Adrenal gland (tissue), 12 donors: ENCODE results near the gene TUT4. TPM values are rescaled to one million over a fixed set of nuclear protein-coding genes. Genes with fewer than 3 reads are reported as not detected.

Source experiments
- DNase-seq, 7 donors: peaks; one replicate each; pipeline ENCODE4 v3.0.0-alpha.2; 2019 to 2020
- H3K27ac ChIP-seq, 5 donors: fragments of 200-600 bp; sonication (generic) in 4 of 5; 1 replicate in 3 of 5; 2 replicates in 2 of 5; pipeline versions ENCODE4 v1.5.1 to v1.8.0; 2016 to 2020; ENCODE audit warnings: mild to moderate bottlenecking in 1 of 5
- H3K27me3 ChIP-seq: fragments of 200-600 bp; 2 replicates; pipeline ENCODE4 v1.8.0; 2021
- H3K36me3 ChIP-seq, 2 donors: fragments of 200-600 bp; replicated peaks in 1 of 2; 1 replicate in 1 of 2; 2 replicates in 1 of 2; pipeline versions ENCODE4 v1.5.1 to v1.8.0; 2018 to 2022
- H3K4me1 ChIP-seq, 2 donors: fragments of 200-600 bp; replicated peaks in 1 of 2; 1 replicate in 1 of 2; 2 replicates in 1 of 2; pipeline versions ENCODE4 v1.5.1 to v1.8.0; 2018 to 2021
- H3K4me3 ChIP-seq, 4 donors: fragments of 200-600 bp; sonication (generic) in 3 of 4; one replicate each; pipeline ENCODE4 v1.5.1; 2016 to 2018
- H3K9me3 ChIP-seq, 3 donors: fragments of 200-600 bp; sonication (generic) in 1 of 3; replicated peaks in 1 of 3; 1 replicate in 2 of 3; 2 replicates in 1 of 3; pipeline versions ENCODE4 v1.5.1 to v1.8.0; 2016 to 2021
- CTCF ChIP-seq, 6 experiments: fragments of 450-650 bp in 4 of 6; fragments of 200-600 bp in 2 of 6; sonication (generic) in 1 of 6; IDR thresholded peaks; 1 replicate in 5 of 6; 2 replicates in 1 of 6; pipeline versions ENCODE4 v1.5.1 to v1.8.0; 2016 to 2021; ENCODE audit warnings: antibody characterized with exemption in 6 of 6, mild to moderate bottlenecking in 2 of 6, moderate library complexity in 1 of 6
- POLR2A ChIP-seq, 2 donors: fragments of 450-650 bp; IDR thresholded peaks; one replicate each; pipeline ENCODE4 v1.6.1; 2017; ENCODE audit warnings: antibody characterized with exemption in 2 of 2, mild to moderate bottlenecking in 2 of 2, moderate library complexity in 1 of 2
- WGBS, 4 donors: extraction: QIAGEN DNeasy Blood & Tissue Kit in 2 of 4; methylation state at CpG; one replicate each; pipeline versions ENCODE4 v1.1.5 to v1.1.7; 2013 to 2017; 5-methylcytosine and 5-hydroxymethylcytosine counted together
- intact Hi-C, 2 donors: fragments of 100-400 bp; cut with DNase I; formaldehyde crosslinking; loops; one replicate each; pipeline versions ENCODE4 v1.14.1 to v1.15.0; 2022 to 2023
- polyA plus RNA-seq, 3 donors: library from polyadenylated mRNA; stranded (reverse); fragments of 200-250 nt in 2 of 3; fragments of 350-450 nt in 1 of 3; fragmentation: Illumina TruSeq in 1 of 3; extraction: RNeasy Lipid Tissue Mini Kit (QIAGEN cat#74804) in 1 of 3; gene quantifications; one replicate each; pipeline ENCODE4 v1.2.3, GENCODE V29; 2013 to 2014
- total RNA-seq, 9 donors: library from RNA; depleted of rRNA in 4 of 9; stranded (reverse); fragments of >200 nt in 4 of 9; fragments of 120-200 nt in 1 of 9; fragmentation: NEBNext Ultra II Directional in 1 of 9; extraction: Animal tissue kit (Norgen Biotek cat#: 25700) in 1 of 9; gene quantifications; one replicate each; pipeline versions ENCODE4 v1.1.0 to v1.2.4, GENCODE V29; 2013 to 2023
- donor health status: healthy with polysubstance abuse.
- donor health status: Bipolar disorder and iron deficiency.
- donor health status: DM: yes; HTN: yes; CAD: no.
- donor health status: DM: no; HTN: no; CAD: no.
- donor health status: DM: no; HTN: no; CAD: no.
- donor health status: DM: yes; HTN: yes; CAD: no.

TUT4 gene
- total and polyA plus RNA-seq, 12 donors: 29.7 to 80.9 (median 66.1) TPM

DNA sequence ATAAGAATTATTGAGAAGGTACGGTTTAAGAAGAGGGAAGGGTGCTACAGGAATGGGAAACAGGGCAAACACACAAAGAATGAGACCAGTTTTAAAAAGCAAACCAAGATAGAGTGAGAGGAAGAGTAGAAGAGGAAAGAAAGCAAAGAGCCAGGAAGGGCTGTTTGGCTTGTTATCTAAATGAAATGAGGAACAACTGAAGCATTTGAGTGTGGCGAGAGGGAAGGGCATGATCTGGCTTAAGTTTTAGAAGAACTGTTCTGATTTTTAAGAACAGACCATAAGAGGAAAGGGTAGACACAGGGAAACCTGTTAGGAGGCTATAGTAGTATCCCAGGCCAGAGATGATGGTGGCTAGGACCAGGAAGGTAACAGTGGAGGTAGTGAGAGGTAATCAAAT, 73.8 kb downstream of the TUT4 start:
- Histone ChIP-seq H3K9me3 (no peaks in the 10 kb centered on the region), H3K4me3 (no peak overlapping the region), H3K27ac (no peak overlapping the region), H3K4me1 (peaks cover 0 to 8% of the 10 kb centered on the region in 2 donors), H3K36me3 (peaks cover 0 to 6% of the 10 kb centered on the region in 2 donors), H3K27me3 (no peaks in the 10 kb centered on the region)
- 89 to 91% (median 90%) methylated on average over 2 of the region's 2 CpGs for WGBS, 4 donors
- intact Hi-C loops: no loop called here
- TF ChIP-seq CTCF (IDR thresholded peaks at IDR 0.05): no peak
- TF ChIP-seq POLR2A (IDR thresholded peaks at IDR 0.05): no peak
- no peak for DNase-seq

GRCh38 chr1:52477876-52478275, 75.0 kb downstream of the TUT4 start:
- Histone ChIP-seq H3K4me3 (no peak overlapping the region), H3K4me1 (peaks cover 0 to 8% of the 10 kb centered on the region in 2 donors), H3K9me3 (no peaks in the 10 kb centered on the region), H3K36me3 (peaks cover 0 to 9% of the 10 kb centered on the region in 2 donors), H3K27me3 (no peaks in the 10 kb centered on the region), H3K27ac (no peak overlapping the region)
- 43 to 57% (median 52%) methylated on average over 1 of the region's 1 CpG for WGBS, 4 donors
- TF ChIP-seq CTCF (IDR thresholded peaks at IDR 0.05) (no peak), POLR2A (IDR thresholded peaks at IDR 0.05) (no peak)
- intact Hi-C loops: no loop called here
- no peak for DNase-seq

- intact Hi-C loops: no loop called here
- Histone ChIP-seq H3K27me3 (no peaks in the 10 kb centered on the region), H3K4me3 (no peak overlapping the region), H3K9me3 (no peaks in the 10 kb centered on the region), H3K27ac (no peak overlapping the region), H3K36me3 (peaks cover 0 to 9% of the 10 kb centered on the region in 2 donors), H3K4me1 (peaks cover 0 to 8% of the 10 kb centered on the region in 2 donors)
- WGBS, 4 donors: 93 to 97% (median 94%) methylated on average over 3 of the region's 3 CpGs
- no peak for TF ChIP-seq CTCF (IDR thresholded peaks at IDR 0.05)
- no peak for TF ChIP-seq POLR2A (IDR thresholded peaks at IDR 0.05)
- no peak for DNase-seq
Observed at GRCh38 chr1:52476943-52477342, 75.9 kb downstream of the TUT4 start.

- Histone ChIP-seq H3K4me1 (no peaks in the 10 kb centered on the region), H3K27me3 (no peaks in the 10 kb centered on the region), H3K36me3 (peaks cover 0 to 9% of the 10 kb centered on the region in 2 donors), H3K9me3 (no peaks in the 10 kb centered on the region), H3K27ac (no peak overlapping the region), H3K4me3 (no peak overlapping the region)
- DNase-seq: no peak
- TF ChIP-seq POLR2A (IDR thresholded peaks at IDR 0.05): no peak
- TF ChIP-seq CTCF (IDR thresholded peaks at IDR 0.05): no peak
- WGBS, 4 donors: 74 to 85% (median 81%) methylated on average over 4 of the region's 4 CpGs
- intact Hi-C loops: no loop called here
Observed at GRCh38 chr1:52474807-52475206, 78.1 kb downstream of the TUT4 start.
